Inflammatory macrophage treated with lipopolysaccharide for 1 hour (primary cell): ENCODE measurements around the gene MYRFL.

Experiments
- DNase-seq, 2 donors: peaks; one replicate each; pipeline ENCODE4 v3.0.0-alpha.2; 2020 to 2022

Gene MYRFL

DNA sequence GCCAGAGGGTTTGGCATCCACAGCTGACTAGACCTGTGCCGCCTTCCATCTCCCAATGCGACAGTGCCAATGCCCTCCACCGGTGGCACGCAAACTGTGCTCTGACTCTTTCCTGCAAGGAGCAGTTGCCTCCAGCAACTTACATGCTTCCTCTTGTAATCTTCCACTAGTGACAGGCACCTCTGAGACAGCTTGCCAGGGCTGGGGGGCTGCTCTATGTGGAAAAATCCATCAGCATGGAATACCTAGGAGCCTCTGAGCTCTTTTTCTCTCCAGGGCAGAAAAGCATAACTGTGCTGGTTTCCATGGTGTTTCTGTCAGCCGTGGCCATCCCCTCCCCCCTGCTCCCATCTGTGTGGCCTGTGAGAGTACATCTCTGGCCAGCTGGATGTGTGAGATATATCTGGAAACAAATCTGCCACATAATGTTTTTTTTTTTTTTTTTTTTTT lies 110.6 kb downstream of the MYRFL start:
- no peak for DNase-seq

- no peak for DNase-seq
Observed at GRCh38 chr12:69936214-69936731, 111.2 kb downstream of the MYRFL start.

- no peak for DNase-seq
Observed at GRCh38 chr12:69936766-69937165, 111.7 kb downstream of the MYRFL start.

- DNase-seq = no peak
Observed at GRCh38 chr12:69947123-69947522, 122.1 kb downstream of the MYRFL start.

- no peak for DNase-seq
Observed at GRCh38 chr12:69947897-69948296, 122.9 kb downstream of the MYRFL start.

DNA sequence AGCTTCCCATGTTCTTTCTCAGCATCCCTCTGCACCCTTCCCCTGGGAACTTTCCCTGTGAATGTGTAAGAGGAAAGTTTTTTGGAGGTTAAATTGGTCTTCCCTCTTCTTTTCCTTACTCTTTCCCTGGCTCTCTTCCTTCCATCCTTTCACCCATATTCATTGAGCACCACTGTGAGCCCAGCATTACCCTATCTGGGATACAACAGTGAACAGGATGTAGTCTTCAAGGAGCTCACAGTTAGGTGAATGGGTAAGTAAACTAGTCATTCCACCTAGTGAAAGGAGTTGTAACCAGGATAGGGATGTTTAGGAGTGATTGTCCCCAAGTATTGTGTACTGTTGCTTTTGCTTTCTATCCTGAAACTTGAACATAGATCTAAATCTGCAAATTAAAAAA lies 123.8 kb downstream of the MYRFL start:
- DNase-seq = no peak

DNA sequence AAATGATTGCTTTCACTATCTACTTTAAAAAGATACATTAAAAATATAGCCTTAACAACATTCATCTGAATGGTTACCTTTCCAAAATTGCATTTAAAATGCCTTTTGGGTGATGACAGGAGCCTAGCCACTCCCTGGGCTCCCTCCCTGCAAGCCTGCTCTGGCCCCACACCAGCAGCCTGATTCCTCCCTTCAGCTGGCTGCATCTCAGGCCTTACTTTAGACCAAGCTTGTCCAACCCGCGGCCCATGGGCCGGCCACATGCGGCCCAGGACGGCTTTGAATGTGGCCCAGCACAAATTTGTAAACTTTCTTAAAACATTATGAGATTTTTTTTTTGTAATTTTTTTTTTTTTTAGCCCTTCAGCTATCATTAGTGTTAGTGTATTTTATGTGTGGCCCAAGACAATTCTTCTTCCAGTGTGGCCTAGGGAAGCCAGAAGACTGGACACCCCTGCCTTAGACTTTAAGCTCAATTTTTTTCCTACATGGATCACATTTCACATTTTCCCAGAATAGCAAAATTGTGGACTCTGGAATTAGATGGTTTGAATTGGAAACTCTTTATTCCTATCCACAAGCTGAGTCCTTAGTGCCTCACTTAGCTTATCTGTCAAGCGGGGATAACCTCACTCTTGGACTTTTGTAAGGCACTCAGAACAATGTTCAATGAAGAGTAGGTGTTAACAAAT lies 124.4 kb downstream of the MYRFL start:
- no peak for DNase-seq

DNA sequence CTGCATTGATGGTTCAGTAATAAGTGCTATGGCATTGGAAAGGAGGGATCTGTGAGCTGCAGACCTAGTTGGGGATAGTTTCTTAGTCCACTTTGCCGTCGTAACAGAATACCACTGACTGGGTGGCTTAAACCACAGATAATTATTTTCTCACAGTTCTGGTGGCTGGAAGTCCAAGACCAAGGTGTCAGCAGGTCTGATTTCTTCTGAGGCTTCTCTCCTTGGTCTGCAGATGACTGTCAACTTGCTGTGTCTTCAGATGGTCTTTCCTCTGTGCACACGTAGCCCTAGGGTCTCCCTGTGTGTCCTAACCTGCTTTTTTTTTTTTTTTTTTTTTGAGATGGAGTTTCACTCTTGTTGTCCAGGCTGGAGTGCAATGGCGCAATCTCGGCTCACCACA lies 126.1 kb downstream of the MYRFL start:
- no peak for DNase-seq

DNA sequence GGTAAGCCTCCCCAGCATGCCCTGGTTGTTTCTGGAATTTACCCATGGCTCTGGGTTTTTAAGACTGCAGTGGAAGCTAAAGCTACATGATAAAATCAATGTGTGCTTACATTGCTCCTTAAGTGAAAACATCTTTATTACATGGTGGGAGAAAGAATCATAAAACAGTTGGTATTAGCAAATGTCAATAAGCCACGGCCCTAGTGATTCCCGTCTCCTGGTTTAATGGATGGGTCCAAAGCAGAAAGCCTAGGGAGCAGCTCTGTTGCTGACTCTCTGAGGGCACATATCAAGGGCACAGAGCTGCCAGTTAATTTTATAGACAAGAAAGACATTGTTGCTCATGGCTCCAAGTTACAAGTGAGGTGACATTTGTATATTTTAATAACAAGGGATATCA lies 127.9 kb downstream of the MYRFL start:
- DNase-seq = no peak

GRCh38 chr12:69961246-69961645 lies 136.2 kb downstream of the MYRFL start:
- no peak for DNase-seq

GRCh38 chr12:69966409-69966808 lies 141.4 kb downstream of the MYRFL start:
- no peak for DNase-seq

- no peak for DNase-seq
Observed at GRCh38 chr12:69966839-69967238, 141.8 kb downstream of the MYRFL start.

DNA sequence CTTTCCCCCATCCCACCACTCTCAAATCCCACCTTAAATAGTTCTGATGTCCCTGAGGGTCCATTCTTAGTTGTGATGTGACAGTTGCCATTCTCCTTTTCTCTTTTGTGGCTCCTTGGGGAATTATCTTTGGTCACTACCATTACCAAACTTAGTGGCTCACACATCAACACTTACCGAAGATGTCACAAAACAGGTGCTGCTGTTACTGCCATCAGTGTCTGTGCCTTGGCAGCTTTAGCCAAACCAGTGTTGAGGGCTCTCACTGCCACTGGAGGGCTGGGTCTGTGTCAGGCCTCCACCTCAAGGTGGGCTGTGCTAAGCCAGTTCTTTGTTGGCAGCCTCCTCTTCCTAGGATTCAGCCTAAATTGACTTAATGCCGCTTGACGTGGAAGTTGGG lies 144.0 kb downstream of the MYRFL start:
- no peak for DNase-seq

DNA sequence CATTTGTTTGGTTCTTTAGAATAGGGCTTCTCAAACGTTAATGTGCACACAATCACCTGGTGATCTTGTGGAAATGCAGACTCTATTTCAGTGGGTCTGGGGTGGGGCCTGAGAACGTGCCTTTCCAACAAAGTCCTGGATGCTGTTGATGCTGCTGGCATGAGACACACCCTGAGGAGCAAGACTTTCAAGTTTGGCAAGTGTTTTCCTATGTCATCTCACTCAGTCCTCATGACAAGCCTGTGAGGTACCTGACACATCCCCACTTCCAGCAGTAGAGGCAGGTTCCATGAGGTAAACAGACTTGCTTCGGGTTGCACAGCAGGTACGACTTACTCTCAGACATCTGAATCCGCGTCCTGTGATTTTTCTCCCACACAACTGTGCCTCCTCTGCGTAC lies 147.1 kb downstream of the MYRFL start:
- DNase-seq = no peak

- DNase-seq = no peak
Observed at GRCh38 chr12:69978020-69978419, 153.0 kb downstream of the MYRFL start.

DNA sequence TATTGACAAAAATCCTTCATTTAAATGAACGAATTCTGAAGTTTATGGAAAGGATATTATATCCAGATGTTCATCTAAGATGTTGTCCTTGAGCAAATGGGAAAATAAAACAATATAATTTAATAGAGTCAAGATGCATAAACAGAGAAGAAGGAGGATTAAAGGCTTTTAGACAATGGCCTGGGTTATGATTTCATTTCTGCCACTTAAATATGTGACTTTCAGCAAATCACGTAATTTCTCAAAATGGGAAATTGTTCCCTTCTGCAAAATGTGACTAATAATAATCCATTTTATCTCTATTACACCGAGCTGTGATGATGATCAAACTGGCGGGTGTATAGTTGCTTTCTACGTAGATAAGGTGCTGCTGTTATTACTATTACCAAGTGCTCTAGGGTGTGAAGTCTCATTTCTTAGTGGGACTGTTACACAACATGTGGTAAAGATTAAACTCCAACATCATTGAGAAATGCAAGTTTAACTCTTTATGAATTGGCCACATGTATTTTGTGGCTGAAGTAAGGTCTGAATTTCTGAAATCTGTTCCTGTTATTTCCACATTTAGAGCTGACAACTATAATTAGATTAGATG lies 157.0 kb downstream of the MYRFL start:
- no peak for DNase-seq

- DNase-seq = no peak
Observed at GRCh38 chr12:69984241-69984640, 159.2 kb downstream of the MYRFL start.

GRCh38 chr12:69985656-69986055 lies 160.6 kb downstream of the MYRFL start:
- peak in 1 of 2 donors; percentile 7 for DNase-seq

DNA sequence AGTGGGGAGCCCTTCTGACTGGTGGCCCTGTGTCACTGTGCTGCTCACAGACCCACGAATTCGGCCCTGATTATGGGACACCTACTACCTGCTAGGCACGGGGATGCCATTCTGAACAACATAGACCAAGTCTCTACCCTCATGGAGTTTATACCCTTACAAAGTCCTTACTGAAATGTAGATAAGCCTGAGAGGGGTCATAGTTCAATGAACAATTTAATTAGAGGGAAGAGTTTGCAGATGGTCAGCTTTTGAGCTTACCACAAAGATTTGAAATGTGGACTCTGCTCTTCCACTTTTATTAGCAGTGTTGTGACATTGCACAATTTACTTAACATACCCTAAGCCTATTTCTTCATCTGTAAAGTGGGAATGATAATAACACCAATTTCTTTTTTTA lies 161.1 kb downstream of the MYRFL start:
- DNase-seq = no peak

- no peak for DNase-seq
Observed at GRCh38 chr12:69987579-69988091, 162.6 kb downstream of the MYRFL start.

DNA sequence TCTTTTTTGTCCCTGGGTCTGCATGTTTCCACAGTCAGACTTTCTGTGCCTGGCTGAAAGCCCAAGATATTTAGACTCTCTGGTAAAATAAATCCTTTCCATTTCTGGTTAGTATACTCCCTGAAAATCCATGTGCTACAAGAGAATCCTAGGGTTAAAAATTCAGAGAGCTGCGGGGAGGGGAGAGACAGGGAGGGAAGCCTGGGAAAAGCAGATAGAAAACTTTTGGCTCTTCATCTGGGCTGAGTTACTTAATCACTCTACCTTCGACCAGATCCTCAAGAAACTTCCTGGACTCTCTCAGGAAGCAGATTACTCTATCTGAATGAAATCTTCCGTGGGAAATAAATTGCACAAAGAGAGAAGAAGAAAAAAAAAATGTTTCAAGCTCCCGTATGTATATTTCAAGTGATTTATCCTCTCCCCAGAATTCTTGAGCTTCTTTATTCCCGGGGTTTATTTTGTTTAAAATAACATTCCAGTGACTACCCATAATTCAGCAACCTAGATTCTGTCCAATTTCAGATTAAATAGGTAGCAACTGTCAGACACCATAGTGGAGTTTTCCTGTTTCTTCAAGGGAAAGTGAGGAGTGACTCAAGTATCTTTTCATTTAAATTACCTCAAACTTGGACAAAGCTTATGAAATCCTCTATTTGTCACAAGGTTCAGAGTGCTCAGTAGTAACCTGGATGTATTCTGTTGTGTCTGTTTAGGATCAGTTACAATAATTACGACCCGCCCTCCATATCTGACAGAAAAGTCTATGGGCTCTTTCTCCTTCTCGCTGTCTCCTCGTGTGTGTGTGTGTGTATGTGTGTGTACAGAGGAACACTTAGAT lies 163.7 kb downstream of the MYRFL start:
- no peak for DNase-seq

GRCh38 chr12:69991690-69992288 lies 166.8 kb downstream of the MYRFL start:
- no peak for DNase-seq

DNA sequence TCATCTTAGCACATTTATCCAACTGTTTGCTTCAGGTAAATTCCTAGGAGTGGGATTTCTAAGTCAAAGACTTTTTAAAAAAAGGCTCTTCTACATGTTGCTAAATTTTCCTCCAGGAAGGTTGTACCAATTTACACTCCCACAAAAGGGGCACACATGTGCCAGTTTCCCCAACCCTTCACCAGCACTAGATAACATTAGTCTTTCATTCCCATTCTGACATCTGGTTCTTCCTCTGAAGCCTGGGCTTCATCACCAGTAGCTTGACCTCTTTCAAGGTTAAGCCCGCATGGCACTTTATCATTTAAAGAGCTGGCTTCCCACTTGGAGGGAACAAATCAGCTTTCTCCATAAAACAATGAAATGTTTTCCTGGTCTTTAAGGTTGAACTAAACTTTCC lies 168.4 kb downstream of the MYRFL start:
- DNase-seq = no peak
